ENCODE measurements around the gene ACP5. TPM values are rescaled to one million over a fixed set of nuclear protein-coding genes. Genes with fewer than 3 reads are reported as not detected.
"Not testable (repeated sequence)": the region's sequence is repeated elsewhere in the genome, so short reads cannot be mapped to it uniquely, and the experiment has no call there.

The ACP5 gene
- 0.59 and 2.5 TPM in 2 replicates for total RNA-seq

GRCh38 chr19:11577451-11578257, at the start of gene ACP5:
Gene ACP5, minus strand, starts transcription at chr19:11577645. Its CDS starts 328 bp downstream, at chr19:11577317.
- peak; percentile 74 for DNase-seq (ENCODE audit: insufficient read length, low spot score, missing footprints)
- Histone ChIP-seq H3K4me2 (ENCODE audit: insufficient read depth, low read length) (peak within 1 kb of the TSS; percentile 48), H2AFZ (ENCODE audit: low read length) (peak within 1 kb of the TSS; percentile 68)

DNA sequence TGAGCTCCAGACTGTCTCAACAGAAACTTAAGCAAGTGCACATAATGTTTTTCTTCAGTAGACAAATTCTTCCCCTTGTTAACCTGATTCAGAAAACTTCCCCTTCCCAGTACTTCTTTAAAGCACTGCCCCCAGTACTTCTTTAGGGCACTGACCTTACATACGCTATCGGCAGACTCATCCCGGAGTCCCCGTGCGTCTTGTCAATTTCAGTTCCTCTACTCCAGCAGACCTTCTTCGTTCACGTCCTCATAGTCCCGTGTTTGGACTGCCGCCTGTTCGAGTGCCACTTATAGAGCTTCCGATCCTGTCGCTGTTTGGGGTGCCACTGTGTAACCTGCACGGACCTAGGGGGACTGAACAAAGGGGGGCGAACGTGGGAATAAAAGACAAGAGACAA, 48.8 kb upstream of the ACP5 start:
- Histone ChIP-seq H3K79me2 (ENCODE audit: insufficient read depth, low read length) (no peaks in the 10 kb centered on the region), H3K27me3 (ENCODE audit: insufficient read depth, low read length) (no peaks in the 10 kb centered on the region), H3K4me2 (ENCODE audit: insufficient read depth, low read length) (no peak overlapping the region), H2AFZ (ENCODE audit: low read length) (no peak overlapping the region), H3K36me3 (ENCODE audit: insufficient read depth, low read length) (peaks cover 2% of the 10 kb centered on the region), H3K4me3 (ENCODE audit: insufficient read depth, low read length) (no peak overlapping the region), H3K27ac (ENCODE audit: low read depth, low read length) (no peak overlapping the region), H3K4me1 (ENCODE audit: insufficient read depth, low read length) (peaks cover 10% of the 10 kb centered on the region), H3K9me3 (ENCODE audit: low read depth, low read length) (no peaks in the 10 kb centered on the region), H4K20me1 (ENCODE audit: insufficient read depth, low read length) (no peaks in the 10 kb centered on the region)
- DNase-seq (ENCODE audit: insufficient read length, low spot score, missing footprints), result no peak
- TF ChIP-seq, protein P1, sequence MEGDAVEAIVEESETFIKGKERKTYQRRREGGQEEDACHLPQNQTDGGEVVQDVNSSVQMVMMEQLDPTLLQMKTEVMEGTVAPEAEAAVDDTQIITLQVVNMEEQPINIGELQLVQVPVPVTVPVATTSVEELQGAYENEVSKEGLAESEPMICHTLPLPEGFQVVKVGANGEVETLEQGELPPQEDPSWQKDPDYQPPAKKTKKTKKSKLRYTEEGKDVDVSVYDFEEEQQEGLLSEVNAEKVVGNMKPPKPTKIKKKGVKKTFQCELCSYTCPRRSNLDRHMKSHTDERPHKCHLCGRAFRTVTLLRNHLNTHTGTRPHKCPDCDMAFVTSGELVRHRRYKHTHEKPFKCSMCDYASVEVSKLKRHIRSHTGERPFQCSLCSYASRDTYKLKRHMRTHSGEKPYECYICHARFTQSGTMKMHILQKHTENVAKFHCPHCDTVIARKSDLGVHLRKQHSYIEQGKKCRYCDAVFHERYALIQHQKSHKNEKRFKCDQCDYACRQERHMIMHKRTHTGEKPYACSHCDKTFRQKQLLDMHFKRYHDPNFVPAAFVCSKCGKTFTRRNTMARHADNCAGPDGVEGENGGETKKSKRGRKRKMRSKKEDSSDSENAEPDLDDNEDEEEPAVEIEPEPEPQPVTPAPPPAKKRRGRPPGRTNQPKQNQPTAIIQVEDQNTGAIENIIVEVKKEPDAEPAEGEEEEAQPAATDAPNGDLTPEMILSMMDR (IDR thresholded peaks at IDR 0.05; ENCODE audit: extremely low read depth, low read depth, low read length), result no peak

More at GRCh38 chr19:11577451-11578257, at the start of gene ACP5:
- Histone ChIP-seq H3K27me3 (ENCODE audit: insufficient read depth, low read length) (peaks cover 12% of the 10 kb centered on the region), H4K20me1 (ENCODE audit: insufficient read depth, low read length) (no peaks in the 10 kb centered on the region), H3K36me3 (ENCODE audit: insufficient read depth, low read length) (no peaks in the 10 kb centered on the region), H3K4me1 (ENCODE audit: insufficient read depth, low read length) (peaks cover 9% of the 10 kb centered on the region), H3K4me3 (ENCODE audit: insufficient read depth, low read length) (peak within 1 kb of the TSS; percentile 39), H3K79me2 (ENCODE audit: insufficient read depth, low read length) (no peaks in the 10 kb centered on the region), H3K9me3 (ENCODE audit: low read depth, low read length) (no peaks in the 10 kb centered on the region), H3K27ac (ENCODE audit: low read depth, low read length) (no peak within 1 kb of the TSS)
- TF ChIP-seq, protein P1 (IDR thresholded peaks at IDR 0.05; ENCODE audit: extremely low read depth, low read depth, low read length), result no peak

DNA sequence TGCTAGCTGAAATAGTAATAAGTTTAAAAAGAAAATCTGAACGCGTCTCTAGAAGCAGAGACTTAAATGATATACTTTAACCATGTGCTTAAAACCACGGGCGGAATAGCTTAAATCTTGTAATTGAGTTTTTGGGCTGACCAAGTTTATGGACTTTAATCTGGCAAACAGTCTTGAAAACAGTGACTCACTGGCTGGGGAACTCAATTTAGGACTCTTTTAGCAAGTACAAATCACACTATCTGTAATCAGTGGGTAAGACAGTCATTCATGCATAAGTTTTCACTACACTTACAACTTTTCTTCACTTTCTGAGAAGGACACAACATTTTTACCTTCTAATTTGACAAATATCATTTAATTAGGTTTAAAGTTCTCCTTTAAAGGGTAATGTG, 46.6 kb upstream of the ACP5 start:
- H3K27ac ChIP-seq (ENCODE audit: low read depth, low read length), result no peak overlapping the region
- no peak overlapping the region for H2AFZ ChIP-seq (ENCODE audit: low read length)
- H3K79me2 ChIP-seq (ENCODE audit: insufficient read depth, low read length), result no peaks in the 10 kb centered on the region
- TF ChIP-seq, protein P1 (IDR thresholded peaks at IDR 0.05; ENCODE audit: extremely low read depth, low read depth, low read length), result no peak
- H3K36me3 ChIP-seq (ENCODE audit: insufficient read depth, low read length), result peaks cover 24% of the 10 kb centered on the region
- H3K27me3 ChIP-seq (ENCODE audit: insufficient read depth, low read length), result no peaks in the 10 kb centered on the region
- H3K4me2 ChIP-seq (ENCODE audit: insufficient read depth, low read length), result peak overlapping the region; percentile 71
- no peaks in the 10 kb centered on the region for H4K20me1 ChIP-seq (ENCODE audit: insufficient read depth, low read length)
- DNase-seq (ENCODE audit: insufficient read length, low spot score, missing footprints), result peak; percentile 50
- H3K9me3 ChIP-seq (ENCODE audit: low read depth, low read length), result peaks cover 8% of the 10 kb centered on the region
- peaks cover 10% of the 10 kb centered on the region for H3K4me1 ChIP-seq (ENCODE audit: insufficient read depth, low read length)
- no peak overlapping the region for H3K4me3 ChIP-seq (ENCODE audit: insufficient read depth, low read length)

- Histone ChIP-seq H3K9me3 (ENCODE audit: low read depth, low read length) (peaks cover 22% of the 10 kb centered on the region), H3K36me3 (ENCODE audit: insufficient read depth, low read length) (peaks cover 41% of the 10 kb centered on the region), H3K4me1 (ENCODE audit: insufficient read depth, low read length) (peaks cover 10% of the 10 kb centered on the region)
- H4K20me1 ChIP-seq (ENCODE audit: insufficient read depth, low read length); DNase-seq (ENCODE audit: insufficient read length, low spot score, missing footprints); H3K4me2 ChIP-seq (ENCODE audit: insufficient read depth, low read length); H3K79me2 ChIP-seq (ENCODE audit: insufficient read depth, low read length); H3K27me3 ChIP-seq (ENCODE audit: insufficient read depth, low read length); H2AFZ ChIP-seq (ENCODE audit: low read length); H3K4me3 ChIP-seq (ENCODE audit: insufficient read depth, low read length); H3K27ac ChIP-seq (ENCODE audit: low read depth, low read length): not testable (repeated sequence)
Observed at GRCh38 chr19:11622401-11622800, 45.0 kb upstream of the ACP5 start.

Measured in osteoblast (primary cell).